Stimulated activated CD4-positive, alpha-beta T cell treated with anti-CD3 and anti-CD28 coated beads, Interleukin-12 subunit alpha, Interleukin-12 subunit beta, amount 100 ng/mL, for 24 hours (primary cell): ENCODE results near the gene CPPED1.
"Not testable (repeated sequence)": the region's sequence is repeated elsewhere in the genome, so short reads cannot be mapped to it uniquely, and the experiment has no call there.

ENCODE experiments used
- DNase-seq, 2 experiments: peaks; one replicate each; pipeline ENCODE4 v3.0.0-alpha.2; 2020; ENCODE audit warnings: low read depth in 2 of 2

Gene CPPED1

GRCh38 chr16:12802048-12802447, 1.6 kb downstream of the CPPED1 start:
- no peak for DNase-seq

- DNase-seq = no peak
Observed at GRCh38 chr16:12801511-12802042, 2.1 kb downstream of the CPPED1 start.

- no peak for DNase-seq
Observed at GRCh38 chr16:12800817-12801216, 2.9 kb downstream of the CPPED1 start.

DNA sequence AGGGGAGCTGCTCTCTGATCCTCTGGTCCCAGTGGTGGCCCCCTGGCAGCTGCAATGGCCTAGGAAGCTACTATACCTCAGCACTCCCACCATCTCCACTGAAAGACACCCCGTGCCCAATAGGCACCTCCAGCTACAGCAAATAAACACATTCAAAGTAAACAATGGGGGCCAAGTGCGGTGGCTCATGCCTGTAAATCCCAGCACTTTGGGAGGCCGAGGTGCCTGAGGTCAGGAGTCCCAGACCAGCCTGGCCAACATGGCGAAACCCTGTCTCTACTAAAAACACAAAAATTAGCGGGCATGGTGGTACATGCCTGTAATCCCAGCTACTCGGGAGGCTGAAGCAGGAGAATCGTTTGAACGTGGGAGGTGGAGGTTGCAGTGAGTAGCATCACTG, 3.7 kb downstream of the CPPED1 start:
- DNase-seq = not testable (repeated sequence)

GRCh38 chr16:12798846-12799245, 4.8 kb downstream of the CPPED1 start:
- DNase-seq = no peak

GRCh38 chr16:12798171-12798570, 5.5 kb downstream of the CPPED1 start:
- DNase-seq = no peak

GRCh38 chr16:12796498-12796897, 7.2 kb downstream of the CPPED1 start:
- no peak for DNase-seq

GRCh38 chr16:12794486-12795387, 8.9 kb downstream of the CPPED1 start:
- DNase-seq = no peak

DNA sequence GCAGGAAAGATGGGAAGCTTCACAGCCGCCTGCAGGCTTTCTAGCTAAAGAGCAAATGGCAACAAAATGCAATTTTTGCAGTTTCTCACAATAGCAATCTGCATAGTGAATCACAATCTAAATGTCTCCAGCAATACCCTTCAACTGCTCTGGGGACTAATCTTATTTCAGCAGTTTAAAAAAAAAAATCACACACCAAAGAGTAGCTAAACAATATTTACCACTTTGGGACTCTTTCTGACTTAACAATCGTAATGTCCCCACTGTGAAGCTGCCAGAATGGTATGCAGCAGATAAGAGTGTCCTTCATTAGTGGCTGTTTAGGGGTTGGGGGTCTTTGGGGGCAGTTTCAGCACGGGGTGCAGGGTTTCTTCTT, 9.8 kb downstream of the CPPED1 start:
- no peak for DNase-seq

DNA sequence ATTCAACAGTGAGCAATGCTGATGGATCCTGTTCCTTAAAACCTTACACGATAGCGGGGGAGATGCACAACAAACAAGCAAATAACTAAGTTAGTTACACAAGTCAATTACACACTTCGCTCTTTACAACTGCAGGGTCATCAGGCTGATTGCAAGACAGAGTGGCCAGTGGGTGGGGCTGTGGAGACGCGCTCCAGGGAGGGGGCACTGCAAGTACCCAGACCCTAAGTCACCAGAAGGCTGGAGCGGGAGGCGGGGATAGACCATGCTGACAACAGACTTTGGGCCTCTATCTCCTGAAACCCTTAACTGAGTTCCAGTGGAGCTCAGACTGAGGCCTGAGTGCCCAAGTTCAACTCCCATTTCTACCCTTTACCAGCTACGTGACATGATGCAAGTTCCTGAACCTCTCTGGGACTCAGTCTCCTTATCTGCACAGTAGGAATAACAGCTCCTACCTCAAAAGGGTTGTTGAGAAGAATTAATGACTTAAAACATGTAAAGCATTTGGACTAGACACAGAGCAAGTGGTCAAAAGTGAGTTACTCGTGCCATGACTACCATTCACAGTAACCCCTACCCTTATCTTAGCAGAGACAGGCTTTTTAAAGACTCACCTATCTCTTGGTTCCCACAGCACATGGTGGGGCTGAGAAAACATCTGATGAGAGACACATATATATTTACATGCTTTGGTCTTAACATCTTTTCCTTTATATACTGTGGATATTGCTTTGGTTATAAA, 10.4 kb downstream of the CPPED1 start:
- DNase-seq = no peak

DNA sequence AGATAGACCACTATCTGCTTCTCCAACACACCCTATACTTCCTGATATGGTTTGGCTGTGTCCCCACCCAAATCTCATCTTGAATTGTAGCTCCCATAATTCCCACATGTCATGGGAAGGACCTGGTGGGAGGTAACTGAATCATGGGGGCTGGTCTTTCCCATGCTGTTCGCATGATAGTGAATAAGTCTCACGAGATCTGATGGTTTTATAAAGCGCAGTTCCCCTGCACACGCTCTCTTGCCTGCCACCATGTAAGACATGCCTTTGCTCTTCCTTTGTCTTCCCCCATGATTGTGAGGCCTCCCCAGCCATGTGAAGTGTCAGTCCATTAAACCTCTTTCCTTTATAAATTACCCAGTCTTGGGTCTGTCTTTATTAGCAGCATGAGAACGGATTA, 11.2 kb downstream of the CPPED1 start:
- not testable (repeated sequence) for DNase-seq

- DNase-seq = no peak
Observed at GRCh38 chr16:12791340-12791739, 12.3 kb downstream of the CPPED1 start.

DNA sequence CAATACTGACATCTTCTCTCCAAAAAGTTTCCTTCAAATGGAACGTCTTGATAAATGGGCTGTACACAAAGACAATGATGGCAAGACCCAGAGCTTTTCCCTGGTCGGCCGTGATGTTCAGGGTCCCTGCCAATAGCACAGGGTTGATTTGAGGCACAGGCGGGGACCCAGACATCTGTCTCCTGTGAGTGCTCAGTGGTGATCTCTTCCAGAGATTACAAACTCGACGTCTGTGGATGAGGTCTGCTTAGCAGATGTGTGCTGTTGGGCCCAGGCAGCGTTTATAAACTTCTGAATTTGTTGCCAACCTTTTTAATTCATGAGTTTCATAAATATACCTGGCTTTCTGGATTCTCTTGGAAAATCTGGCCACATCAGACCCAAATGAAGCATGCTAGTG, 14.9 kb downstream of the CPPED1 start:
- no peak for DNase-seq

- no peak for DNase-seq
Observed at GRCh38 chr16:12786081-12786480, 17.6 kb downstream of the CPPED1 start.

DNA sequence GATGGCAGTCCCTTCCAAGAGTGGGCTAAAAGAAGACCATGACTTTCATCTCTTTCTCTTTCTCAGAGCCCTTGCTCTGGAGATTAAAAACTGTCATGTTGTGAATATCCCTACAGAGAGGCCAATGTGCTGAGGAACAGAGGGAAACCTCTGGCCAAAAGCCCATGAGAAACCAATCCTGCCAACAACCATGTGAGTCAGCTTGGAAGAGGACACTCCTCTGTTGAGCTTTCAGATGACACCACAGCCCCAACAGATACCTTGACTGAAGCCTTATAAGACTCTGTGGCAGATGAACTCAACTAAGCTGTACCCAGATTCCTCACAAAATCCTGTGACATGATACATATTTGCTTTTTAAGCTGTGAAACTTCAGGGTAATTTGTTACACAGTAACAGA, 19.6 kb downstream of the CPPED1 start:
- DNase-seq = no peak

DNA sequence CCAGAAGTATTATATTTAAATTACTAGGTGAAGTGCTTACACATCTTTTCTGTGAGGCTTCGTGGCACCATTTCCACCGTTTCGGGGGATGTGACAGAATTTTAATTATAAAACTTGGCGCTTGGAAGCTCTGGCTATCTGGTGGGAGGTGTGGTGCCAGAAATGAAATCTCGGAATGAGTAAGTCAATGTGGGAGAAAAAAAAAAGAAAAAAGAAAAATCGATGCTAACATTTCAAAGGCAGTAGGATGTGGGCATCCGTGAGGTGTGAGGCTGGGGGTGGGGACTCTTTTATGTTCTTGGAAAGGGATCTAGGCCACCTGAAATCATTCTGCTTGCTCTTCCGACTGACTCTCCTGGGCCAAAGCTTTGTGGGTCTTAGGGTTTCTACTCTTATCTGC, 21.9 kb downstream of the CPPED1 start:
- peak in 1 of 2 experiments; percentile 4 for DNase-seq

- DNase-seq = no peak
Observed at GRCh38 chr16:12780467-12780866, 23.2 kb downstream of the CPPED1 start.

DNA sequence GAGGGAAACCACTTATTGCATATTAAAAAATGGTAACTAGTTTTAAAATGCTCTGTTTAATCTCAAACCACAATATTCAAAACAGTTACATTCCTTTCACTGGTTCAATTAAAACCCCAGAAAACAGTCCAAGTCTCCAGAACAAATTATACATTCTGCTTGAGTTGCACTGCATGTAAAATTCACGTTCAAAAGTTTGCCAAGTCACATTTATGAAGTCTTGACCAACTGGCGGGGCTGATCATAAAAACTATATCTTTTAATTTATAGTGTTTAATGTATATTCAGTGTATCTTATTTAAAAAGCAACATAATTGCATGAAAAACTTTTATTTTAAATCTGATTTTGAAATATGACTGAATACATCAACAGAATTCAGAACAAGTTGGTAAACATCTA, 25.0 kb downstream of the CPPED1 start:
- no peak for DNase-seq

DNA sequence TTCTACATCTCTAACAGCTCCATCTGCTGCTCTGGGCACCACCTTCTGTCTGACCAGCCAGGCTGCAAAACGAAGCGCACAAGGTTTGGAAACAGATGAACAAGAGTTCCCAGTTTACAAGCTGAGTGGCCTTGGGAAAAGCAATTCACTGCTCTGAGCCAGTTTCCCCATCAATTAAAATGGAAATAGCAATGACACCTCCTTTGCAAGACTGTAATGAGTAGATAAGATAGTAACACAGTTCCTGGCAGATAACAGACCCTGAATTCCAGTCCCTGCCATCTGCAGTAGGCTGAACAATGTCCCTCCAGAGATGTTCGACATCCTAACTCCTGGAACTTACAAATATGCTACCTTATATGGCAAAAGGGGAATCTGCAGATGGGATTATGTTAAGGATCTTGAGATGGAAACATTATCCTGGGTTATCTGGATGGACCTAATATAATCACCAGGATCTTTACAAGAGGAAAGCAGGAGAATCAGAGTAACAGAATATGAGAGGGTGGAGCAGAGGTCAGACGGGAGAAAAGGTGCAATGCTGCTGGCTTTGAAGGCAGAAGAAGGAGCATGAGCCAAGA, 27.9 kb downstream of the CPPED1 start:
- DNase-seq = no peak

- no peak for DNase-seq
Observed at GRCh38 chr16:12773221-12773620, 30.5 kb downstream of the CPPED1 start.

- DNase-seq = no peak
Observed at GRCh38 chr16:12771341-12771798, 32.3 kb downstream of the CPPED1 start.

DNA sequence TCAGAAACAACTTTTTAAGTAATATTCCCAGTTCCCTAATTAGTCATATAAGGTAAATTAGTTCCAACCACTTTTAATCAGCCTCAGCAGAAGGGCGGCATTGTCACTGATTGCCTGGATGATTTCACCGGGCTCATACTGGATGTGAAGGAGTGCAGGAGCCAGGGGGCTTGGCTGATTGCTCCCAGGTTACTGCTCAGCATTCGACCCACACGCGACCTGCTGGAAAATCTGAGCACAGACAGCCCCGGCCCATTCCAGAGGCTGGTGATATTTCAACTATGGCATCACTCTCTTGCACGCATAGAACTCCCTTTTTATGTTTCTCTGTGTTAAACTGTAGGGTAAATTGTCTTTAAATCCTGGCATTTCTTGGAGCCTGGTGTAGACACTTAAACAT, 34.2 kb downstream of the CPPED1 start:
- no peak for DNase-seq
